Transverse colon (tissue), 4 donors: ENCODE results near the gene FBLN2.

Experiments used
- EP300 ChIP-seq: sonication (generic); formaldehyde crosslinking; IDR thresholded peaks from one replicate; pipeline ENCODE4 v1.6.1; 2017; ENCODE audit warnings: antibody characterized with exemption, low read depth
- POLR2AphosphoS5 ChIP-seq, 3 donors: sonication (generic); formaldehyde crosslinking; IDR thresholded peaks; one replicate each; pipeline ENCODE4 v1.6.1; 2016; ENCODE audit warnings: antibody characterized with exemption in 3 of 3
- TF ChIP-seq, protein P1 (sequence below), 5 experiments: fragments of 200-600 bp in 3 of 5; fragments of 450-650 bp in 2 of 5; sonication (generic) in 3 of 5; IDR thresholded peaks; 1 replicate in 2 of 5; 2 replicates in 3 of 5; pipeline ENCODE4 v1.5.1; 2016 to 2017; ENCODE audit warnings: antibody characterized with exemption in 5 of 5, inconsistent platforms in 3 of 5, mild to moderate bottlenecking in 2 of 5, moderate library complexity in 1 of 5

DNA sequence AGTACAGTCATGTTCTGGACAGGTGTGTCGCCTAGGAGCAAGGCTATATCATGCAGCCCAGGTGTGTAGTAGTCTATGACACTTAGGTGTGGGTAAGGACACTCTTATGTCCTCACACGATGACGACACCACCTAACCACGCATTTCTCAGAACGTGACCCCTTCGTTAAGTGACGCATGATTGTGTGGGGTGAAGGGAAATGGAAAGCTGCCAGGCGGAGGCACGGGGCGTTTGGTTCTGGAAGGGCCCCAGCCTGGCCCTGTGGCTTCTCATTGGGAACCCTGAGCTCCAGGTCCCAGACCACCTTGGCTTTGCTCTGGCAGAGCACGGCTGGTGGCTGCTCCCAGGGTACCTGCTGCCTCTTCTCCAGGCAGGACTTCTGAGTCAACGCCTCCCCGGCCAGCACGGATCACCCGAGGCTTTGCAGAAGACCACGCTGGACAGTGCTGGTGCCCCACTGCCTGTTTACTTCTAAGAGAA is 39.3 kb downstream of the FBLN2 start:
- TF ChIP-seq, protein P1, sequence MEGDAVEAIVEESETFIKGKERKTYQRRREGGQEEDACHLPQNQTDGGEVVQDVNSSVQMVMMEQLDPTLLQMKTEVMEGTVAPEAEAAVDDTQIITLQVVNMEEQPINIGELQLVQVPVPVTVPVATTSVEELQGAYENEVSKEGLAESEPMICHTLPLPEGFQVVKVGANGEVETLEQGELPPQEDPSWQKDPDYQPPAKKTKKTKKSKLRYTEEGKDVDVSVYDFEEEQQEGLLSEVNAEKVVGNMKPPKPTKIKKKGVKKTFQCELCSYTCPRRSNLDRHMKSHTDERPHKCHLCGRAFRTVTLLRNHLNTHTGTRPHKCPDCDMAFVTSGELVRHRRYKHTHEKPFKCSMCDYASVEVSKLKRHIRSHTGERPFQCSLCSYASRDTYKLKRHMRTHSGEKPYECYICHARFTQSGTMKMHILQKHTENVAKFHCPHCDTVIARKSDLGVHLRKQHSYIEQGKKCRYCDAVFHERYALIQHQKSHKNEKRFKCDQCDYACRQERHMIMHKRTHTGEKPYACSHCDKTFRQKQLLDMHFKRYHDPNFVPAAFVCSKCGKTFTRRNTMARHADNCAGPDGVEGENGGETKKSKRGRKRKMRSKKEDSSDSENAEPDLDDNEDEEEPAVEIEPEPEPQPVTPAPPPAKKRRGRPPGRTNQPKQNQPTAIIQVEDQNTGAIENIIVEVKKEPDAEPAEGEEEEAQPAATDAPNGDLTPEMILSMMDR (IDR thresholded peaks at IDR 0.05): no peak
- TF ChIP-seq POLR2AphosphoS5 (IDR thresholded peaks at IDR 0.05) (no peak), EP300 (no peak)
